Right lobe of liver (tissue), 4 donors: Measurements from ENCODE around the gene DDA1.

Source experiments
- CTCF ChIP-seq, 4 donors: fragments of 200-600 bp in 3 of 4; fragments of 450-650 bp in 1 of 4; IDR thresholded peaks; one replicate each; pipeline versions ENCODE4 v1.5.1 to v1.8.0; 2016 to 2022; ENCODE audit warnings: antibody characterized with exemption in 4 of 4, mild to moderate bottlenecking in 2 of 4
- POLR2A ChIP-seq: fragments of 450-650 bp; IDR thresholded peaks from one replicate; pipeline ENCODE4 v1.6.1; 2017; ENCODE audit warnings: antibody characterized with exemption, mild to moderate bottlenecking
- donor health status: DM: no; HTN: no; CAD: no.
- donor health status: DM: no; HTN: no; CAD: no.
- donor health status: DM: no; HTN: yes; CAD: no.

DNA sequence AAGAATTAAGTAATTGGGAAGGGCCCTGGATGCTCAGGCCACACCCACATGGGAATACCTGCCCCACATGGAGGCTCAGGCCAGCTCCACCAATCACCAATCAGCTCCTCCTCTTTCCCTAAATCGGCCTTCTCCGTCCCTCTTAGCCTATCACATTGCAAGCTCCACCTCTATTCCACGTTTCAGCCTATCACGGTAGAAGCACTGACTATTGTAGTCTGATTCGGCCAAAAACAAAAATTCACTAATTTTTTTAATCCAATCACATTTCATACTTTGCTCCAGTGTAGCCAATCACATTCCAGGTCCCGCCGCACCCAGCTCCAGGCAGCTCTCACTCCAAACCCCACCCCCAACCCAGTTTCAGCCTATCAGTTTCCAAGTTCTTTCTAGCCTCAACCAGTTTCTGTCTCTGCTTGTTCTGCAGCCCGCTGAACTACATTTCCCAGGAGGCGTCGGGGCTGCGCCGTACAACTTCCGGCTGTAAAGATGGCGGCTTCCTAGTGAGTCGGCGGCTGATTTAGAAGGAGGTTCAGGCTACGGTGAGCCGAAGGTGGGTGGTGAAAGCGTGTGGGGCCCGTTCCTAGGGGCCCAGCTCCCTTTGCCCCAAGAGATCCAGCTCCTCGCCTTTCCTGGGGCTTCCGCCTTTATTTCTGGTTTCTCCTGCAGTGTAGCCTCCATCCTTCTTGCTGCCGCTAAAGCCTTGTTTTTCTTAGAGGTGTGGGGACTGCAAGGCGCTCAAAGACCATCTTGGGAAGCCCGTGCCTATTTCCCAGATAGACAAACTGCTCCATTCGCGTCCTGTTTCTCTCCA lies 42.2 kb upstream of the DDA1 start, which contains the start of gene BABAM1:
- peak; percentile 43 for TF ChIP-seq POLR2A
- TF ChIP-seq CTCF (IDR thresholded peaks at IDR 0.05) = no peak
